OCI-LY1 (cell line): ENCODE results near the gene TNS1.

ENCODE experiments used
- CTCF ChIP-seq: fragments of 200-600 bp; sonication (generic), shearing (Covaris generic); IDR thresholded peaks from 2 replicates; pipeline ENCODE4 v1.5.1; 2017; ENCODE audit warnings: mild to moderate bottlenecking, antibody characterized with exemption, low read length, moderate library complexity, mixed read lengths
- EZH2 ChIP-seq: fragments of 200-600 bp; sonication (generic), shearing (Covaris generic); IDR thresholded peaks from 2 replicates; pipeline ENCODE4 v1.8.0; 2017; ENCODE audit warnings: borderline replicate concordance, mixed run types, mild to moderate bottlenecking, antibody characterized with exemption, low read length, moderate library complexity, mixed read lengths

GRCh38 chr2:217954971-217955740, 47.6 kb downstream of the TNS1 start:
- no peak for TF ChIP-seq EZH2
- no peak for TF ChIP-seq CTCF
